HG02763 (cell line): Measurements from ENCODE around the gene NACC1.
"Not testable (repeated sequence)": the region's sequence is repeated elsewhere in the genome, so short reads cannot be mapped to it uniquely, and the experiment has no call there.

Experiments used
- ATAC-seq: cut with Tn5 transposase; IDR thresholded peaks from one replicate; pipeline ENCODE4 v1.9.1; 2021; ENCODE audit warnings: mild to moderate bottlenecking, moderate library complexity; ENCODE audit not compliant: unreplicated experiment

Gene NACC1

DNA sequence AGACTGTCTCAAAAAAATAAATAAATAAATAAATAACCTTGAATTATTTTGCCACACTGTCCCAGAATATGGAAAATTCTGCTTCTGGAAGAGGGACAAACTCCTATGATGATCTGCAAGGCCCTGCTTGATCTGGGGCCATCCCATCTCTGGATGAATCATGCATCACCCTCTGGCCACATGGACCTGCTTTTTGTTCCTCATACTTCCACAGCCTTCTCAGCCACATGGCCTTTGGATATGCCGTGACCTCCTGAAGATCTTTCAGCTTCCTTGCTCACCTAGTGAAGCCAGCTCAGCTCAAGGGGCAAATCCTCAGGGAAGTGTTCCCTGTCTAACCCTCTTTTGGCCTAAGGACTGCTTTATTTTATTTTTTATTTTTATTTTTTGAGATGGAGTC lies 42.5 kb downstream of the NACC1 start:
- ATAC-seq, result no peak

DNA sequence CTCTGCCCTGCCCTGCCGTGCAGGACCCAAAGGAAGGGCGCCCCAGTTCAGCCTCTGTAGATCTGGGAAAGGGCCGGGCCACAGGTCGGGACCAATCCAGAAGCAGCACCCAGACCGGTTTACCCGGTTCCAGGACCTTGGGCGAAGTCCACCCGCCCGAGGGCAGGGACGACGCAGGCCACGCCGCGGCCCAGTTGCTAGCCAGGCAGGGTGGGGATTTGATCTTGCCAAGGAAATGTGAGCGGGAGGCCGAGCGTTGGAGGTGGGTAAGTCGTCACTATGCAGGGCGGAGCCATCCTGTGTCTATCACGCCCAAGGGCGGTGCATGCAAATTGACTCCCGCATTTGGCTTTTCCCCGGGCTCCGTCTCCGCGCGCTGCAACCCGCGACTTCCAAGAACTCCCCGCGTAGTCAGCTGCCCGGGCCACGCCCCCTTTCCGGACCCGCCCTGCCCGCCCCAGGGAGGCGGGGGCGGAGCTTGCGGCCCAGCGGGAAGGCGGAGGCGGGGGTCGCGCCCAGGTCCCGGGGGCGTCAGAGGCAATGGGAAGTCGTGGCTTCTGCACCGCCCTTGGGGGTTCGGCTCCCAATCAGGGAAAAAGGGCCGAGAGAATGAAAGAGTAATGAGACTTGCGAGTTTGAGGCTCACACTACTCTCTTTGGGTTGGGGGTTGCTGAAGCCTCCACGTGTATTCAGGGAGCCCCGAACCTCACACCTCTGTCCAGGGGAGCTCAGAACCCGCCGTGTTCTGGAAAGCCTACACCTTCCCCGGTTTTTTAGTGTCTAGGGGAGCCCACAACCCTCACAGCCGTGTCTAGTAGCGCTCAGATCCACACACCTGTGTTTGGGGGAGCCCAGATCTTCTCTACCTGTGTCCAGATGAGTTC lies 44.9 kb downstream of the NACC1 start:
- ATAC-seq, result no peak

DNA sequence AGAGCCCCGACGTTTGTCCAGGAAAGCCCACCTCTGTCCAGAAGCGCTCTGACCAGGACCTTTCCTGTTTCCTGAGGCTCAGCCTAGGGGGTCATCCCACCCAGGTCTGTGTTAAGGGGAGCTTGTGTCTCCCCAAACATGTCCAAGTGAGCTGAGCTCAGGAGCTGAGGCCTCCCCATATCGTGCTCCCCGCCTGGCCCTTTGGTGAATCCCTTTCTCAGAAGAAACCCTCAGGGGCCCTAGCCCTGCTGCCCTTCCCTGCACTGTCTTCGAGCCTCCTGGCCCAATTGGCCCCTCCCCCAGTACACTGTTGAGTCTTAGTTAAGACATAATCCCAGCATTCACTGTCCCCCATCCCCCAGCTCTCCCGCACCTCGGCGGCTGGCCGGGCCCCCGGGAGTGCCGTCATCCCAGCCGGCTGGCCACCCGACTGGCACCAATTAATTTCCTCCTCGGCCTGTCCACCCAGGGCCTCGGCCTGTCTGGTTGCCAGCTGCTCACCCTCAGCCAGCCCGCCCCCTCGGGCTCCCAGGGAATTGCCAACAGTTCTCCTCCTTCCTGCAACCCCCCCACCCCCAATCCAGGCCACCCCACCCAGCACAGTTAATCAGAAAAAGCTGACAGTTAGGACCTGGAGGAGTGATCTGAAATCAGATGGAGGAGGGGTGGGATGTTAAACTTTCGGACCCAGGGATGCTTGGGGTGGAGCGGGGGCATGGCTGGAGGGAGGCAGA lies 45.7 kb downstream of the NACC1 start:
- no peak for ATAC-seq

DNA sequence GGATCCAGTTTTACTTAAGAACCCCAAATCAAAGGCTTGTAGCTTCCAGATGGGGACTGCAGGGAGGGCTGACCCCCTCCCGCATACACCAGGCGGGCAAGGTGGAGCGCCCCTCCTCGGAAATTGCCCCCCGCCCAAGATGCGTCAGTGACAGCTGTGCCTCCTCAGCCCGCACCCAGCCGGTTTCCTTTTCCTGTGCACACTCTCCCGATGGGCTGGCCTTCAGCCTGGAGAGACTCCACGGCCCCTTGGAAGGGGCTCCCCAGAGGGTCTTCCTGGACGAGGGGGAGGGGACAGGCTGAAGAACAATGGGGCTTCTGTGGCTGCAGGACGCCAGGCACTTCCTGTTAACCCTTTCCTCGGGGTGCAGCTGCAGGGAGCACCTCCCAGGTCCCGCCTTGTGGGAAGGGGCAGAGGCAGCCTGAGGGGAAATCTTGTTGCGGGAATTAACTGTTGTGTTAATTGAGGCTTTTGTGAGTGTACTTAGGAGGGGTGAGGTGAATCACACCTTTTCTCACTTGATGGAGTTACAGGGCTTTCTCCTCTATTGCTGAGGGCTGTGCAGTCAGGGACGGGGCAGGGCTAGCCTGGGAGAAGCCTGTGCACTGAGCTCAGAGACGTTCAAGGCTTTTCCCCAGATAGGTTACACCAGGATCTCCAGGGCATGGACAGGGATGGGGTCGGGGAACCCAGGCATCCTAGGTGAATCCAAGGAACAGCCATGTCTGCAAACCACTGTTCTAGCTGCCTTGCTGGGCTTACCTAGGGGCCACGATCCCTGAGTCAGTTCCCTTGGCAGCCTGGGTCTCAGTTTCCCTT lies 46.5 kb downstream of the NACC1 start:
- ATAC-seq, result no peak

DNA sequence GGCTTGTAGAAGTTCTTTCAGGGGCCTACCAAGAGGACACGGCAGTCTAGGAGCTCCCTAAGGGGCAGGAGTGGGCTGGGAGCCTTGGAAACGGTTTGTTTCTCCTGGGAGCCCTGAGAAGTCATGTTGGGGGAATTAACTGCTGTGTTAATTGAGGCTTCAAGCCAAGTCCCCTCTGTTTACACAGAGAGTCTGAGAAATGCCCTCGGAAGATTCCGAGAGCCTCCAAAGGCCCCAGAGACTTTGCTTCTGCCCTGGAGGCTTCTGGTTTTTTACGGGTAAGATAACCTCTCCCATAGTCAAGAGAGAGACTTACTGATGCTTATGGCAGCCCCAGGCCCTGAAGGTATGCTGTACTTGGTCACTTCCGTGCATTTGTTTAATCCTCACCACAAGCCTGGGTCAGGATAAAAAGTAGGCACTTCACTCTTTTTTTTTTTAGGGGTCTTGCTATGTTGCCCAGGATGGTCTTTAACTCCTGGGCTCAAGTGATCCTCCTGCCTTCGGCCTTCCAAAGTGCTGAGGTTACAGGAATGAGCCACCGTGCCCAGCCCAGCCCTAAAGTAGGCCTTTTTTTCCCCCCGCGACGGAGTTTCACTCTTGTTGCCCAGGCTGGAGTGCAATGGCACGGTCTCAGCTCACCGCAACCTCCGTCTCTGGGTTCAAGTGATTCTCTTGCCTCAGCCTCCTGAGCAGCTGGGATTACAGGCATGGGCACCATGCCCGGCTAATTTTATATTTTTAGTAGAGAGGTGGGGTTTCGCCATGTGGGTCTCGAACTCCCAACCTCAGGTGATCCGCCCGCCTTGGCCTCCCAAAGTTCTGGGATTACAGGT lies 47.3 kb downstream of the NACC1 start:
- ATAC-seq, result no peak

DNA sequence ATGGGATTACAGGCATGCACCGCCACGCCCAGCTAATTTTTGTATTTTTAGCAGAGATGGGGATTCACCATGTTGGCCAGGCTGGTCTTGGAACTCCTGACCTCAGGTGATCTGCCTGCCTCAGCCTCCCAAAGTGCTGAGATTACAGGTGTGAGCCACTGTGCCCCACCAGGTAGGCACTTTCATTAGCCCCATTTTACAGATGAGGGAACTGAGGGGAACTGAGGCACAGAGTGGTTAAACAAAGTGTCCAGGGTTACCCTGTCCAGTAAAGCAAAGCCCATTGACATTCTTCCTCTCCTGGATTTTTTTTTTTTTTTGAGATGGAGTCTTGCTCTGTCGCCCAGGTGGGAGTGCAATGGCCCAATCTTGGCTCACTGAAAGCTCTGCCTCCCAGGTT lies 48.1 kb downstream of the NACC1 start:
- ATAC-seq, result not testable (repeated sequence)

DNA sequence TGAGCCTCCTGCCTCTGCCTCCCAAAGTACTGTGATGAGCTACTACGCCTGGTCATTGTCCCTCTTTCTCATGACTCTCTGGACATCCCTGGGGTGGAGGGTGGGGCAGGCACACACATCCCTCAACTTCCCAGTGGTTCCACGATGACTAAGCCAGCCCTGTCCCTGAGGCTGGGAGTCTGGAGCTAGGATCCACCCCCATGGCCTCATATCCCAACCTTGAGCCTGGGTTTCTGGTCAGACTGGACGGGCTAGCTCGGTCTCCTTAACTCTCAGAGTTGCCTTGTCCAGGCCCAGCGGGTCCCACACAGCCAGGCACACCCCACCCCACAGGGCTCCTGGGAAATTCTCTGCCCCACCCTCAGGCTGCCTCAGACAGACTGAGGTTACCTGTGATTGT lies 51.7 kb downstream of the NACC1 start:
- no peak for ATAC-seq

DNA sequence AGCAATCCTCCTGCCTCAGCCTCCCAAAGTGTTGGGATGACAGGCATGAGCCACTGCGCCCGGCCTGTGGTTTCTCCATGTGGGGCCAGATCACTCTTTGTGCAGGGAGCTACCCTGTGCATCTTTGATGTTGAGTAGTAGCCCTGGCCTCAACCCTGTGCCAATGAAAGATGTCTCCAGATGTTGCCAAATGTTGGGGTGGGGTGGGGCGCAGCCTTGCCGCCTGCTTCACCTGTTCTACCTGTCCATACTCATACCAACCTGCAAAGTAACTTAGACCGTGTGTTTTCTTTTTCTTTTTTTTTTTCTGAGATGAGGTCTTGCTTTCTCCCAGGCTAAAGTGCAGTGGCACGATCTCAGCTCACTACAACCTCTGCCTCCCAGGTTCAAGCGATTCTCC lies 53.1 kb downstream of the NACC1 start:
- ATAC-seq, result no peak

DNA sequence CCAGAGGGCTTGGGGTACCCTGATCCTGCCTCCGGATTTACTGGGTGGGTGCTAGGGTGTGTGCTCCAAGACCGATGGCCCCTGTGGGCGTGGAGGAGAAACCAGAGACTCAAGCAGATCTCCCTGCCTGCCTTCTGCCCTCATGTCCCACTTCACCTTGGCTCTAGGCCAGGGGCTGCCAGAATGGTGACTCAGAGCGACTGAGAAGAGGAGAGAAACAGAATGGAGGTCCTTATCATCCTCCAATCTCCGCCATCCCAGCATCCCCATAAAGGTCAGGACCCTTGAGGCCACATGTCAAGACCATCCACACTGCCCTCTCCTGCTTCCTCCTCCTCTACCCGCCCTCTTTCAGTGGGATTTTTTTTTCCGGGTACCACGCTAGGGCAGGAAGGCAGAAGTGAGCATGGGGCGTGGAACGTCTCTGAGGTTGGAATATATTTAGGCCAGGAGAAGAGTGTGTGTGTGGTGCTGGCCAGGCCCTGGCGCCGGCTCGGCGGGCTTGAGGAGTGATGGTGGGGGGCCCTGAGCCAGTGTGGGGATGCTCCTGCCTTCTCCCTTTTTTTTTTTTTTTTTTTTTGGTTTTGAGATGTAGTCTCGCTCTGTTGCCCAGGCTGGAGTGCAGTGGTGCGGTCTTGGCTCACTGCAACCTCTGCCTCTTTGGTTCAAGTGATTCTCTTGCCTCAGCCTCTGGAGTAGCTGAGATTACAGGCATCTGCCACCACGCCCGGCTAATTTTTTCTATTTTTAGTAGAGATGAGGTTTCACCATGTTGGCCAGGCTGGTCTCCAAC lies 54.5 kb downstream of the NACC1 start:
- no peak for ATAC-seq

DNA sequence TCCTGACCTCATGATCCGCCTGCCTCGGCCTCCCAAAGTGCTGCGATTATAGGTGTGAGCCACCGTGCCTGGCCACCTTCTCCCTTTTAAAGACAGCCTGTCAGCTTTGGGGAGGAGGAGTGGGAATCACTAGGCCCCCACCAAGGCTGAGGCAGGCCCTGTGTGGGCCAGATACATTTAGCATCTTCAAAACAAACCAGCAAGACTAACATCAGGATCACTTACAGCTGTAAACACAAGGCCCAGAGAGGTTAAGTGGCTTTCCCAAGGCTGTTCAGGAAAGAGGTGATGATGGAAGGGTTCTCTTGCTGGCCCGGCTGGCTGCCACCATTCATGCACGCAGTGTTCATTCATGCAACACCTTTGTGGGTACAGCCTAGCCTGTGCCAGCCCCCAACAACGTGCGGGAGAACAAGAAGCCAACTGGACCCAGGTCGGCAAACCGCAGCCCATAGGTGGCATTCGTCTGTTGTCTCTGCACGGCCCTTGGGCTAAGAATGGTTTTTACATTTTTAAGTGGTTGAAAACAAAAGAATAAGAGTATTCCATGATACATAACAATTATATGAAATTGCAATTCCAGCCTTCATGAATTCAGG lies 55.2 kb downstream of the NACC1 start:
- ATAC-seq, result no peak

DNA sequence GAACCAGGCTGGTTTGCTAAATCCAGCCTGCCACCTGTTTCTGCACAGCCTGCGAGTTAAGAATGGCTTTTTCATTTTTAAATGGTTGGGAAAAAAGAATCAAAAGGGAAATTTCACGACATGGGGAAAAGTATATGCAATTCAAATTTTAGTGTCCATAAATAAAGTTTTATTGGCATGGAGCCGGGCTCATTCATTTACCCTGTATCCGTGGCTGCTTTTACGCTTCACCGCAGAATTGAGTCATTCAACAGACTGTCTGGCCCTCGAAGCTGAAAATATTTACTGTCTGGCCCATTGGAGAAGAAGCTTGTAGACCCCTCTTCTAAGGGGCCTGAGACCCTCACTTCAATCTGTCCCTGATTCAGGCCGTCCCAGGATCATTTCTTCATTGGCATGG lies 58.3 kb downstream of the NACC1 start:
- no peak for ATAC-seq

DNA sequence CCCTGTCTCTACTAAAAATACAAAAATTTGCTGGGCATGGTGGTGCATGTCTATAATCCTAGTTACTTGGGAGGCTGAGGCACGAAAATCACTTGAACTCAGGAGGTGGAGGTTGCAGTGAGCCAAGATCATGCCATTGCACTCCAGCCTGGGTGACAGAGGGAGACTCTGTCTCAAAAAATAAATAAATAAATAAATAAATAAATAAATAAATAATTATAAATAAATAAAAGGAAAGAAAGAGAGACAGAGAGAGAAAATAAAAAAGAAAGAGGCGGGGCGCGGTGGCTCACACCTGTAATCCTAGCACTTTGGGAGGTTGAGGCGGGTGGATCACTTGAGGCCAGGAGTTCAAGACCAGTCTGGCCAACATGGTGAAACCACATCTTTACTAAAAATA lies 59.5 kb downstream of the NACC1 start:
- not testable (repeated sequence) for ATAC-seq

DNA sequence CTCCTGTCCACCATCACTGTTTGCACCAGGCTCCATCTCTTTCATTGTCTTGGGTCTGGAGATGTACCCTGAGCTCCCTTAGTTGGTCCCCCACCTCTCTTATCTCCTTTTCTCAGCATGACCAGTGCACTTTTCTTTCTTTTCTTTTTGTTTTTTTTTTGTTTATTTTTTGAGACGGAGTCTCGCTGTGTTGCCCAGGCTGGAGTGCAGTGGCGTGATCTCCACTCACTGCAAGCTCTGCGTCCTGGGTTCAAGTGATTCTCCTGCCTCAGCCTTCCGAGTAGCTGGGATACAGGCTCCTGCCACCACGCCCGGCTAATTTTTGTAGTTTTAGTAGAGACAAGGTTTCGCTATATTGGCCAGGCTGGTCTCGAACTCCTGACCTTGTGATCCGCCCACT lies 60.2 kb downstream of the NACC1 start:
- not testable (repeated sequence) for ATAC-seq

DNA sequence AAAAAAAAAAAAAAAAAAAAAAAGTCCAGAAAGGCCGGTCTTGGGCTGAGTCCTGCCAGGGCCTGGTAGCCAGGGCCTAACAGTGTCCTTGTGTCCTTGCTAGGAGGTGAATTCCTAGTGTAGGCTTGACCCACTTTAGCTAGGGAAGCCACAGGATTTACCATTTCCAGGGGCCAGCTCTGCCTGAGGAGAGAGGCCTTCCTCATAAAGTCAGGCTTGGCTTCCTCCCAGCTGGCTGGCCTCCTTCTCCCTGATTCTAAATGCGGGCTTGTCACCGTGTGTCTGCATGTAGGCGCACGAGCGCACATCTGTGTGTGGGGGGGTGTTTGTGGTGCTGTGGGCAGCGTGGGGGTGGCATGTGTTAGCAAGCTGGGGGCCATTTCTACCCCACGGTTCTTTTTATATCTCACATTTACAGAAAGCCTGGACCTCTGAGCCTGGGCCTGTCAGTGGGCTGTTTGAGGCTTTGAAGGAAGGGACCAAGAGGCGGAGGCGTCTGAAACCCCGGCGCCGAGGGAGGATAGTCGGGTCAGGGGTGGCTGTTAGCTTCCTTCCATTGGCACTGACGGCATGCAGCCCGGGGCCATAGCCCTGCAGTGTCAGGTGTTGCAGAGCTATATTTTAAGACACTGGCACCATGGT lies 63.8 kb downstream of the NACC1 start:
- ATAC-seq, result no peak

DNA sequence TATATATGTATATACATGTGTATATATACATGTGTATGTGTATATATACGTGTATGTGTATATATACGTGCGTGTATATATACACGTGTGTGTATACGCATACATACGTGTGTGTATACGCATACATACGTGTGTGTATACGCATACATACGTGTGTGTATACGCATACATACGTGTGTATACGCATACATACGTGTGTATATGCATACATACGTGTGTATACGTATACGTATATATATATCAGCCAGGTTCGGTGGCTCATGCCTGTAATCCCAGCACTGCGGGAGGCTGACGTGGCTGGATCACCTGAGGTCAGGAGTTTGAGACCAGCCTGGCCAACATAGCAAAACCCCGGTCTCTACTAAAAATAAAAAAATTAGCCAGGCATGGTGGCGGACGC lies 66.9 kb downstream of the NACC1 start:
- not testable (repeated sequence) for ATAC-seq

DNA sequence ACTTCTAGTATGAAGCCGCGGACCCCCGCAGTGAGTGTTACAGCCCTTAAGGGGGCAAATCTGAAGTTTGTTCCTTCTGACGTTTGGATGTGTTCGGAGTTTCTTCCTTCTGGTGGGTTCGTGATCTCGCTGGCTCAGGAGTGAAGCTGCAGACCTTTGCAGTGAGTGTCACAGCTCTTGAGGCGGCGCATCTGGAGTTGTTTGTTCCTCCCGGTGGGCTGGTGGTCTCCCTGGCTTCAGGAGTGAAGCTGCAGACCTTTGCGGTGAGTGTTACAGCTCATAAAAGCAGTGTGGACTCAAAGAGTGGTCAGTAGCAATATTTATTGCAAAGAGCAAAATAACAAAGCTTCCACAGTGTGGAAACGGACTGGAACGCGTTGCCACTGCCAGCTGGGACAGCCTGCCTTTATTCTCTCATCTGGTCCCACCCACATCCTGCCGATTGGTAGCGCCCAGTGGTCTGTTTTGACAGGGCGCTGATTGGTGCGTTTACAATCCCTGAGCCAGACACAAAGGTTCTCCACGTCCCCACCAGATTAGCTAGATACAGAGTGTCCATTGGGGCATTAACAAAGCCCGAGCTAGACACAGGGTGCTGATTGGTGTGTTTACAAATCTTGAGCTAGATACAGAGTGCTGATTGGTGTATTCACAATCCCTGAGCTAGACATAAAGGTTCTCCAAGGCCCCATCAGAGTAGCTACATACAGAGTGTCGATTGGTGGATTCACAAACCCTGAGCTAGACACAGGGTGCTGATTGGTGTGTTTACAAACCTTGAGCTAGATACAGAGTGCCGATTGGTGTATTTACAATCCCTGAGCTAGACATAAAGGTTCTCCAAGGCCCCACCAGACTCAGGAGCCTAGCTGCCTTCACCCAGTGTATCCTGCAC lies 67.9 kb downstream of the NACC1 start:
- ATAC-seq, result not testable (repeated sequence)

DNA sequence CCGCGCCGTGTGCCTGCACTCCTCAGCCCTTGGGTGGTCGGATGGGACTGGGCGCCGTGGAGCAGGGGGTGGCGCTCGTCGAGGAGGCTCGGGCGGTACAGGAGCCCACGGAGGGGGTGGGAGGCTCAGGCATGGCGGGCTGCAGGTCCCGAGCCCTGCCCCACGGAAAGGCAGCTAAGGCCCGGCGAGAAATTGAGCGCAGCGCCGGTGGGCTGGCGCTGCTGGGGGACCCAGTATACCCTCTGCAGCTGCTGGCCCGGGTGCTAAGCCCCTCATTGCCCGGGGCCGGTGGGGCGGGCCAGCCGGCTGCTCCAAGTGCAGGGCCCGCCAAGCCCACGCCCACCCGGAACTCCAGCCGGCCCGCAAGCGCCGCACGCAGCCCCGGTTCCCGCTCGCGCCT lies 68.6 kb downstream of the NACC1 start:
- ATAC-seq, result not testable (repeated sequence)

DNA sequence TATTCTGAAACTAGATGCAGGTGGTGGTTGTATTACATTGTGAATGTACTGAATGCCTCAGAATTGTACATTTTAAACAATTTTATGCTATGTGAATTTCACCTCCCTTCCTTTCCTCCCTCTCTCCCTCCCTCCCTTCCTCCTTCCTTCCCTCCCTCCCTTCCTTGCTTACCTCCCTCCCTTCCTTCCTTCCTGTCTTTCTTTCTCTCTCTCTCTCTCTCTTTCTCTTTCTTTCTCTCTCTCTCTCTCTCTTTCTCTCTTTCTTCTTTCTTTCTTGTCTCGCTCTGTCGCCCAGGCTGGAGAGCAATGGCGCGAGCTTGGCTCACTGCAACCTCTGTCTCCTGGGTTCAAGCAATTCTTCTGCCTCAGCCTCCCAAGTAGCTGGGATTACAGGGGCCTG lies 69.4 kb downstream of the NACC1 start:
- ATAC-seq, result no peak
